Glutamatergic neuron (in vitro differentiated cells): ENCODE results near the gene PCSK7. TPM values are rescaled to one million over a fixed set of nuclear protein-coding genes. Genes with fewer than 3 reads are reported as not detected.

Source experiments
- DNase-seq: peaks from one replicate; pipeline ENCODE4 v3.0.0; 2022
- H3K27ac Mint-ChIP-seq: one replicate; pipeline ENCODE4 v1.8.0; 2020; ENCODE audit warnings: mild to moderate bottlenecking, mixed read lengths, inconsistent platforms; ENCODE audit not compliant: unreplicated experiment
- H3K27me3 Mint-ChIP-seq: one replicate; pipeline ENCODE4 v1.8.0; 2020; ENCODE audit warnings: mild to moderate bottlenecking, moderate library complexity, mixed read lengths, inconsistent platforms; ENCODE audit not compliant: unreplicated experiment
- H3K36me3 Mint-ChIP-seq: one replicate; pipeline ENCODE4 v1.8.0; 2020; ENCODE audit warnings: mild to moderate bottlenecking, mixed read lengths, inconsistent platforms; ENCODE audit not compliant: unreplicated experiment
- H3K4me1 Mint-ChIP-seq: one replicate; pipeline ENCODE4 v1.8.0; 2020; ENCODE audit warnings: mild to moderate bottlenecking, low read depth, mixed read lengths, inconsistent platforms; ENCODE audit not compliant: unreplicated experiment
- H3K4me3 Mint-ChIP-seq: one replicate; pipeline ENCODE4 v1.8.0; 2020; ENCODE audit warnings: mild to moderate bottlenecking, mixed read lengths, inconsistent platforms; ENCODE audit not compliant: unreplicated experiment
- H3K9me3 Mint-ChIP-seq: one replicate; pipeline ENCODE4 v1.8.0; 2020; ENCODE audit warnings: mild to moderate bottlenecking, moderate library complexity, mixed read lengths, inconsistent platforms; ENCODE audit not compliant: unreplicated experiment
- CTCF ChIP-seq: fragments of 200-600 bp; sonication (generic); IDR thresholded peaks from one replicate; pipeline ENCODE4 v1.5.0; 2021; ENCODE audit not compliant: partially characterized antibody, unreplicated experiment
- total RNA-seq: library from RNA; stranded (reverse); fragmentation: NEBNext Ultra II Directional; extraction: Animal tissue kit (Norgen Biotek cat#: 25700); gene quantifications from one replicate; pipeline ENCODE4 v1.2.1, GENCODE V29; 2021; ENCODE audit not compliant: unreplicated experiment

The PCSK7 gene
- total RNA-seq, 1 donor from 2014 or later = 109 TPM

GRCh38 chr11:117201658-117202305, 30.1 kb downstream of the PCSK7 start:
- Mint-ChIP-seq H3K4me1 (peaks cover 21% of the 10 kb centered on the region), H3K9me3 (peaks cover 5% of the 10 kb centered on the region), H3K27me3 (peaks cover 6% of the 10 kb centered on the region), H3K36me3 (no peaks in the 10 kb centered on the region), H3K27ac (no peak overlapping the region), H3K4me3 (no peak overlapping the region)
- TF ChIP-seq CTCF = no peak
- no peak for DNase-seq

- Mint-ChIP-seq H3K4me1 (peaks cover 19% of the 10 kb centered on the region), H3K27me3 (peaks cover 6% of the 10 kb centered on the region), H3K4me3 (no peak overlapping the region), H3K27ac (no peak overlapping the region), H3K9me3 (peaks cover 5% of the 10 kb centered on the region), H3K36me3 (no peaks in the 10 kb centered on the region)
- no peak for DNase-seq
- TF ChIP-seq CTCF = no peak
Observed at GRCh38 chr11:117200813-117201657, 30.8 kb downstream of the PCSK7 start.

- no peak for TF ChIP-seq CTCF
- Mint-ChIP-seq H3K27ac (no peak overlapping the region), H3K4me1 (peaks cover 14% of the 10 kb centered on the region), H3K4me3 (no peak overlapping the region), H3K36me3 (no peaks in the 10 kb centered on the region), H3K9me3 (peaks cover 5% of the 10 kb centered on the region), H3K27me3 (peaks cover 6% of the 10 kb centered on the region)
- DNase-seq = no peak
Observed at GRCh38 chr11:117199916-117200812, 31.7 kb downstream of the PCSK7 start.

GRCh38 chr11:117199053-117199915, 32.6 kb downstream of the PCSK7 start, which contains the start of gene TAGLN:
Gene TAGLN (plus strand): TSS chr11:117199370. CDS start chr11:117203014, 3,644 bp downstream.
- no peak for TF ChIP-seq CTCF
- H3K4me3 Mint-ChIP-seq = no peak within 1 kb of the TSS

More at GRCh38 chr11:117199053-117199915, 32.6 kb downstream of the PCSK7 start, which contains the start of gene TAGLN:
- no peaks in the 10 kb centered on the region for H3K36me3 Mint-ChIP-seq
- no peak for DNase-seq
- H3K4me1 Mint-ChIP-seq = peaks cover 6% of the 10 kb centered on the region
- H3K9me3 Mint-ChIP-seq = peaks cover 1% of the 10 kb centered on the region
- H3K27ac Mint-ChIP-seq = no peak within 1 kb of the TSS
- peaks cover 6% of the 10 kb centered on the region for H3K27me3 Mint-ChIP-seq
